HG03575 (cell line): ENCODE measurements around the gene BLVRA.
"Not testable (repeated sequence)": the region's sequence is repeated elsewhere in the genome, so short reads cannot be mapped to it uniquely, and the experiment has no call there.

ENCODE experiments used
- ATAC-seq: cut with Tn5 transposase; IDR thresholded peaks from one replicate; pipeline ENCODE4 v1.9.1; 2021; ENCODE audit not compliant: unreplicated experiment, insufficient number of reproducible peaks, low FRiP score; ENCODE audit errors: extremely low read depth

BLVRA gene

DNA sequence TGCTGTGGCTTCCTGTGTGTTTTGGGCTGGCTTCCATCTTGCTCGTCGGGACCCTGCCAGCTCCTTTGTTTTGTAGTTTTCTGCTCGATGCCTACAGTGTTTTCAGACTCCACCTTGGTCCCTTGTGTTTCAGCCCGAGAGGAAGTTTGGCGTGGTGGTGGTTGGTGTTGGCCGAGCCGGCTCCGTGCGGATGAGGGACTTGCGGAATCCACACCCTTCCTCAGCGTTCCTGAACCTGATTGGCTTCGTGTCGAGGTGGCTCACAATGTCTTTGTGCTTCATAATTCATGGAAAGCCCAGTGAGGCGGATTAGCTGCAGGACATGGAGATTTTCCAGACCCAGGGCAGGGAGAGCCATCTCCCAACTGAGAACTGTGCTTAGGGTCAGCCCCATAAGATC, 29.3 kb downstream of the BLVRA start:
- ATAC-seq = no peak

DNA sequence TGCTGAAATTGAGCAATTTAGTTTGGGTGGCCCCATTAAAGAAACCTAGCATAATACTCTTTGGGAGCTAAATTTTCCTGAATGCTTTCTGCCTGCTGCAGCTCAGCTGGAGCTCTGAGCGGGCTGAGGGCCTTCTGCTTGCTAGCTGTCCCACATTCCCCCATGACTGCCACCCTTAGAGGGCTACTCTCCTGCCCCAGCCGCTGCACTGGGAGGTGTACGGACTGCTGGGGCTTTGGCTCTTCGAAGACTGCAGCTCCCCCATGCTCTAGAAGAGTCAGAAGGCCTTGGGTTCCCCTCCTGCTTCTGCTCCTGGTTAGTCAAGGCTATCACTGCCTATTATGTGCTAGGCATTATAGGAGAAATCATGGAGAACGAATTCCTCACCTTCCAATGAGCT, 31.5 kb downstream of the BLVRA start:
- ATAC-seq = no peak

DNA sequence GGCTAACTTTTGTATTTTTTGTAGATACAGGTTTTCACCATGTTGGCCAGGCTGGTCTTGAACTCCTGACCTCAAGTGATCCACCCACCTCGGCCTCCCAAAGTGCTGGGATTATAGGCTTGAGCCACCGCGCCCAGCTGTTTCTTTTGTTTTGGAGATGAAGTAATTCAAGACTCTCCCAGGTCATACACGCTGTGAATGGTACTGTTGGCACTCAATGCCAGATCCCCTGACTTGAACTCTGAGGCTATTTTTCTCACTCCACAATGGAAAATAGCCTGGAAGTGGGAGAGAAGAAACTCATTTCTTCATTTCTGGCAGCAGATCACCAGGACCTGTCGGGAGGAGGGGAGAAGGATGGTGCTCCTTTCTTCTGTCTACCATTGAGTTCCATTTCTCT, 32.4 kb downstream of the BLVRA start:
- ATAC-seq = no peak

GRCh38 chr7:43791665-43792064, 33.2 kb downstream of the BLVRA start:
- ATAC-seq = no peak

DNA sequence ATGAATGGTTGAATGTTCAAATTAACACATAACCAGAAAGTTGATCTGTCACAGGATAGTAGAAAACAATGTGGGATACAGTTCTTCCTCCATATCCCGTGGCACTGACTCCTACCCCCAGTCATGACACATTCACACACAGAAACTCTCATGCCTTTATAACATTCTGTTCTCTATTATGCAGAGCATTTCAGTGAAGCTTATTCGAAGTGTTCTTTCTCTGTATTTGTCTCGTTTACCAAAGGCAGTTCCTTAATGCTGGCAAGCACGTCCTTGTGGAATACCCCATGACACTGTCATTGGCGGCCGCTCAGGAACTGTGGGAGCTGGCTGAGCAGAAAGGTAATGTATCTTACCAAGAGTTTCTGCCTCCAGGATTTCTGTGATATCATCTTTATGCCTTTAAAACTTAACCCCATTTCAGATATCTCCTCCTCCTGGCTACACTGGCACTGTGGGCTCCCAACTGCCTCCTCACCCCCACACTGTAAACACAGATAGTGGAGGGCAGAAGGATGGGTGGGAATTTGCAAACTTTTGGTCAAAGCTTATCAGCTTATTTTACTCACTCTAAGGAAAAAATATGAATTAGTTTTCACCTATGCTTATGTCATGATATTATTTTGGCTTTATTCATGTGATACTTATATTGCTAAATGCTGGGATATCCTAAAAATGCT, 34.1 kb downstream of the BLVRA start:
- no peak for ATAC-seq

- no peak for ATAC-seq
Measured at GRCh38 chr7:43799605-43800004, 41.1 kb downstream of the BLVRA start.

GRCh38 chr7:43803865-43804264, 45.4 kb downstream of the BLVRA start:
- no peak for ATAC-seq

GRCh38 chr7:43808410-43808809, 49.9 kb downstream of the BLVRA start:
- ATAC-seq = no peak

DNA sequence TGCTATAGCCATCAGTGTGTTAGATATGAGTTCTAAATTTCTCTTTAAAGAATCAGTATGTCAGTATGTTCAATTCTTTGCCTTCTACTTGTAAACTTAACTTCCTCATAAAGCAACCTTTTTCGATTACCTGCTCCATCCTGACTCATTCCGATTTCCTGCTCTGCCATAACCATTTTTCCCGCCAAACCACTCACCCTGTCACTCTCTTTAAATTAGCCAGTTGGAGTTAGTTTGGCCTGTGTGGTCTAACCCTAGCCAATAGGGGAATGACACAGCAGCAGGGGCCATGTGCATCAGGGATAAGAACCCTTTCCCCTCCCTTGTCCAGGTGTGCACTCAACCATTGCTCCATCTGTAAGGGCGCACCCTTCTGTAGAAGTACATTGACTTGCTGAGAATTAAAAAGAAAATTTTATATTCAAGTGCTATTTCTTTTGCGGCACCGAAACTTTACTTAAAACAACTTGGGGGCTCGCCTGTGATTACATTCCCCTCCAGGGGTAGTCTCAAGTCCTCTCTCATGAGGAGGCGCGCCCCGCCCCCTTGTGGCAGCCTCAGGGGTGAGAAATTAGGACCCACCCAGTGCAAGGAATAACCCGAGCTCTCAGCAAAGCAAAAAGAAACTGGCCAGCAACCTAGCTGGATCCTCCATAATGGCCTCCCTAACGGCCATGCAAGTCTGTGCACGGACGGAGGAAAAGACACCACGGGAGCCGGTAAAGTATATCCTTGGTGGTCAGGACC, 51.9 kb downstream of the BLVRA start:
- not testable (repeated sequence) for ATAC-seq

DNA sequence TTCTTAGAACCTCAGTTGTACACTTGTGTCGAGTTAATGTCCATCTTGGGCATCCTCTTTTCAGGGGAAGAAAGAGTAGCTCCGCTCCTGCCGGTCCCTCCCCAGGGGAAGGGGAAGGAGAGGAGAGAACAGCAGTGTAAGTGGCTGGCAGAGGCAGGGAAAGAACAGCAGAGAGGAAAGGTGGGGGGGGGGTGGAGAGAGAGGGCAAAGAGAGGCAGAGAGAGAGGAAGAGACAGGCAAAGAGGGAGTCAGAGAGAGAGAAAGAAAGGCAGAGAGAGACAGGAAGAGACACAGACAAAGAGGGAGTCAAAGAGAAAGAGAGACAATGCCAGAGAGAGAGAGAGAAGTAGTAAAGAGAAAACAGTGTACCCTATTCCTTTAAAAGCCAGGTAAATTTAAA, 56.9 kb downstream of the BLVRA start:
- no peak for ATAC-seq

DNA sequence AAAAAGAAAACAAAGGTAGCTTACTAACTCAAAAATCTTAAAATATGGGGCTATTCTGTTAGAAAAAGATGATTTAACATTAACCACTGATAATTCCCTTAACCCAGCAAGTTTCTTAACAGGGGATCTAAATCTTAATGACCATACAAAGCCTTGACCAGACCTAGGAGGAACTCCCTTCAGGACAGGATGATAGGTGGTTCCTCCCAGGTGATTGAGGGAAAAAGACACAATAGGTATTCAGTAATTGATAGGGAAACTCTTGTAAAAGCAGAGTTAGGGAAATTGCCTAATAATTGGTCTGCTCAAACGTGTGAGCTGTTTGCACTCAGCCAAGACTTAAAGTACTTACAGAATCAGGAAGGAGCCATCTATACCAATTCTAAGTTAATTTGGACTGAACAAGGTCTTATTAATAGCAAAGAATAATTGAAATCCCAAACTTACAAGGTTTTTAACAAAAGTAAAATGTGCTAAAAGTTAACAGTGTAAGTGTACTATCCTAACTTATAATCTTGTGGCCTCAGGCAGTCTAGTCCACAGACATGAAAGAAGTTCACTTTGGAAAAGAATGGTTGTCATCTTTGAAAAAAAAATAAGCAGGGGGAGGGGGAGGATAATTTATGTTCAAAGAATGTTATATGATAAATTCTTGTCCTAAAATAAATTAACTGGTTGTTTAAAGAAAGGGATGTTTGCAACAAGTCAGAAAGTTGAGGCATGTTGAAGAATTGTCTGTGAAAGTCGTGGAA, 57.7 kb downstream of the BLVRA start:
- not testable (repeated sequence) for ATAC-seq

DNA sequence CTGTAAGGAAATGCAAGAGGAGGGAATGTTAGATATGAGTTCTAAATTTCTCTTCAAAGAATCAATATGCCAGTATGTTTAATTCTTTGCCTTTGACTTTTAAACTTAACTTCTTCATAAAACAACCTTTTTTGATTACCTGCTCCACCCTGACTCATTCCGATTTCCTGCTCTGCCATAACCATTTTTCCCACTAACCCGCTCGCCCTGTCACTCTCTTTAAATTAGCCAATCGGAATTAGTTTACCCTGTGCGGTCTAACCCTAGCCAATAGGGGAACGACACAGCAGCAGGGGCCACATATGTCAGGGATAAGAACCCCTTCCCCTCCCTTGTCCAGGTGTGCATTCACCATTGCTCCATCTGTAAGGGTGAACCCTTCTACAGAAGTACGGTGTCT, 64.9 kb downstream of the BLVRA start:
- ATAC-seq = not testable (repeated sequence)

GRCh38 chr7:43823941-43824340, 65.5 kb downstream of the BLVRA start:
- ATAC-seq = no peak

- ATAC-seq = not testable (repeated sequence)
Measured at GRCh38 chr7:43824513-43824912, 66.0 kb downstream of the BLVRA start.

- no peak for ATAC-seq
Measured at GRCh38 chr7:43824963-43825362, 66.5 kb downstream of the BLVRA start.

GRCh38 chr7:43825391-43825808, 66.9 kb downstream of the BLVRA start:
- ATAC-seq = no peak

- not testable (repeated sequence) for ATAC-seq
Measured at GRCh38 chr7:43830917-43831316, 72.4 kb downstream of the BLVRA start.

GRCh38 chr7:43834463-43835251, 76.2 kb downstream of the BLVRA start:
- no peak for ATAC-seq

GRCh38 chr7:43838201-43838658, 79.8 kb downstream of the BLVRA start:
- no peak for ATAC-seq
